Lower leg skin (tissue), 3 donors: Measurements from ENCODE around the gene PKD1.

ENCODE experiments used
- POLR2A ChIP-seq, 2 donors: fragments of 450-650 bp; IDR thresholded peaks; one replicate each; pipeline ENCODE4 v1.6.1; 2016 to 2017; ENCODE audit warnings: antibody characterized with exemption in 2 of 2, mild to moderate bottlenecking in 1 of 2, moderate library complexity in 1 of 2
- TF ChIP-seq, protein P1 (sequence below), 3 donors: fragments of 450-650 bp; IDR thresholded peaks; one replicate each; pipeline ENCODE4 v1.5.1; 2016; ENCODE audit warnings: antibody characterized with exemption in 3 of 3, mild to moderate bottlenecking in 3 of 3, moderate library complexity in 2 of 3

DNA sequence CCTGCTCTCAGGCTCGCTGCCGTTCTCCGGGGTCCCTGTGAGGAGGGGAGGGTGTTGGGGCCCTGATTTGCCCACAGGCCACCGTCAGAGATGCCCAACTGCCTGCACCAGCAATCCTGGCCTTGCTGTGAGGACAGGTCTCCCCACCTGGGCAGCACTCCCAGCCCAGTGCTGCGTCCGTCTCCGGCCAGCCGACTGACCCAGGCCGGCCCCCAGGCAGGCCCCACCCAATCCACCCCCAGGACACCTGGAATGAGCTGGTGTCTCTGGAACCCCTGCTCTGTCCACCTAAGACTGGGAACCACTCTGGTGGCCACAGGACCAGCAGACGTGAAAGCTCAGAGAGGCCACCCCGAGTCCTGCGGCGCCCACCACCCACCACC is 20.1 kb downstream of the PKD1 start:
- TF ChIP-seq, protein P1, sequence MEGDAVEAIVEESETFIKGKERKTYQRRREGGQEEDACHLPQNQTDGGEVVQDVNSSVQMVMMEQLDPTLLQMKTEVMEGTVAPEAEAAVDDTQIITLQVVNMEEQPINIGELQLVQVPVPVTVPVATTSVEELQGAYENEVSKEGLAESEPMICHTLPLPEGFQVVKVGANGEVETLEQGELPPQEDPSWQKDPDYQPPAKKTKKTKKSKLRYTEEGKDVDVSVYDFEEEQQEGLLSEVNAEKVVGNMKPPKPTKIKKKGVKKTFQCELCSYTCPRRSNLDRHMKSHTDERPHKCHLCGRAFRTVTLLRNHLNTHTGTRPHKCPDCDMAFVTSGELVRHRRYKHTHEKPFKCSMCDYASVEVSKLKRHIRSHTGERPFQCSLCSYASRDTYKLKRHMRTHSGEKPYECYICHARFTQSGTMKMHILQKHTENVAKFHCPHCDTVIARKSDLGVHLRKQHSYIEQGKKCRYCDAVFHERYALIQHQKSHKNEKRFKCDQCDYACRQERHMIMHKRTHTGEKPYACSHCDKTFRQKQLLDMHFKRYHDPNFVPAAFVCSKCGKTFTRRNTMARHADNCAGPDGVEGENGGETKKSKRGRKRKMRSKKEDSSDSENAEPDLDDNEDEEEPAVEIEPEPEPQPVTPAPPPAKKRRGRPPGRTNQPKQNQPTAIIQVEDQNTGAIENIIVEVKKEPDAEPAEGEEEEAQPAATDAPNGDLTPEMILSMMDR (IDR thresholded peaks at IDR 0.05), result no peak
- TF ChIP-seq POLR2A (IDR thresholded peaks at IDR 0.05), result no peak
